IMR-90 (cell line): ENCODE results near the gene THEM4. TPM values are rescaled to one million over a fixed set of nuclear protein-coding genes. Genes with fewer than 3 reads are reported as not detected.

Source experiments
- ATAC-seq: fragments of 200-7000 bp; cut with Tn5 transposase; 2 replicates; pipeline ENCODE4 v1.9.1; 2020; ENCODE audit warnings: low read depth, mild to moderate bottlenecking, moderate library complexity
- BruUV-seq: library from RNA; stranded (reverse); fragments of 400-500 nt; replicated peaks from 2 replicates; lab custom pipeline; 2021; lab: Mats Ljungman, UMichigan
- CTCF ChIA-PET: fragments of 300-600 bp; formaldehyde crosslinking; extraction: SDS; loops from one replicate; lab custom pipeline; 2021; ENCODE audit warnings: antibody characterized with exemption; lab: Yijun Ruan, JAX
- POLR2A ChIA-PET: fragments of 300-600 bp; sonication (Branson Sonifier 250); formaldehyde crosslinking; loops from one replicate; lab custom pipeline; 2022; ENCODE audit warnings: antibody characterized with exemption; ENCODE audit not compliant: unreplicated experiment; lab: Charles Lee
- DNase-seq: peaks from one replicate; pipeline ENCODE4 v3.0.0; 2013
- H2AFZ ChIP-seq: replicated peaks from 2 replicates; pipeline ENCODE3; 2013; ENCODE audit warnings: low read length, mild to moderate bottlenecking; ENCODE audit not compliant: poor library complexity
- H2AK5ac ChIP-seq: 2 replicates; pipeline ENCODE4 v1.6.1; 2013; ENCODE audit warnings: low read depth, low read length, inconsistent platforms
- H2AK9ac ChIP-seq: replicated peaks from 2 replicates; pipeline ENCODE3; 2013; ENCODE audit warnings: mild to moderate bottlenecking, low read depth, low read length, moderate library complexity; ENCODE audit not compliant: poor library complexity
- H2BK120ac ChIP-seq: 2 replicates; pipeline ENCODE4 v1.6.1; 2013; ENCODE audit warnings: low read depth, low read length, inconsistent platforms
- H2BK15ac ChIP-seq: 3 replicates; pipeline ENCODE4 v1.6.1; 2013; ENCODE audit warnings: low read depth, low read length, inconsistent platforms
- H2BK20ac ChIP-seq: 2 replicates; pipeline ENCODE4 v1.6.1; 2013; ENCODE audit warnings: low read depth, mild to moderate bottlenecking, inconsistent platforms, low read length, moderate library complexity
- H2BK5ac ChIP-seq: 2 replicates; pipeline ENCODE4 v1.6.1; 2013; ENCODE audit warnings: mild to moderate bottlenecking, low read depth, low read length, inconsistent platforms; ENCODE audit not compliant: poor library complexity, severe bottlenecking
- H3K14ac ChIP-seq: replicated peaks from 2 replicates; pipeline ENCODE4 v1.6.1; 2013; ENCODE audit warnings: low read depth, low read length, inconsistent platforms
- H3K18ac ChIP-seq: 2 replicates; pipeline ENCODE4 v1.6.1; 2013; ENCODE audit warnings: low read depth, low read length, control low read depth
- H3K23ac ChIP-seq: 2 replicates; pipeline ENCODE4 v1.6.1; 2013; ENCODE audit warnings: low read depth, low read length, inconsistent platforms
- H3K27ac ChIP-seq: 2 replicates; pipeline ENCODE4 v1.5.1; 2013; ENCODE audit warnings: mild to moderate bottlenecking, control low read depth, low read length; ENCODE audit not compliant: insufficient read depth
- H3K27me3 ChIP-seq: 2 replicates; pipeline ENCODE4 v1.6.1; 2013; ENCODE audit warnings: low read length; ENCODE audit not compliant: control insufficient read depth, insufficient read depth
- H3K36me3 ChIP-seq: 2 replicates; pipeline ENCODE4 v1.6.1; 2013; ENCODE audit warnings: low read length, mixed read lengths; ENCODE audit not compliant: control insufficient read depth, insufficient read depth
- H3K4ac ChIP-seq: 2 replicates; pipeline ENCODE4 v1.6.1; 2013; ENCODE audit warnings: low read depth, low read length, inconsistent platforms
- H3K4me1 ChIP-seq: 2 replicates; pipeline ENCODE4 v1.6.1; 2013; ENCODE audit warnings: low read length, mixed read lengths; ENCODE audit not compliant: control insufficient read depth, insufficient read depth
- H3K4me2 ChIP-seq: 2 replicates; pipeline ENCODE4 v1.6.1; 2013; ENCODE audit warnings: low read depth, mild to moderate bottlenecking, control low read depth, low read length, moderate library complexity
- H3K4me3 ChIP-seq: 2 replicates; pipeline ENCODE4 v1.5.1; 2013; ENCODE audit warnings: low read depth, mild to moderate bottlenecking, control low read depth, low read length, moderate library complexity; ENCODE audit not compliant: insufficient read depth
- H3K56ac ChIP-seq: 2 replicates; pipeline ENCODE4 v1.6.1; 2013; ENCODE audit warnings: low read length, inconsistent platforms; ENCODE audit not compliant: insufficient read depth; ENCODE audit errors: extremely low read depth
- H3K79me1 ChIP-seq, 2 experiments: 2 replicates each; pipeline ENCODE4 v1.6.1; 2013; ENCODE audit warnings: low read length in 2 of 2, inconsistent platforms in 1 of 2, low read depth in 1 of 2
- H3K9ac ChIP-seq: 2 replicates; pipeline ENCODE4 v1.6.1; 2013; ENCODE audit warnings: low read depth, low read length, control low read depth
- H3K9me1 ChIP-seq: 2 replicates; pipeline ENCODE4 v1.6.1; 2013; ENCODE audit warnings: low read length, inconsistent platforms; ENCODE audit not compliant: insufficient read depth
- H3K9me3 ChIP-seq: 2 replicates; pipeline ENCODE4 v1.6.1; 2013; ENCODE audit warnings: low read length; ENCODE audit not compliant: control insufficient read depth, insufficient read depth
- H4K20me1 ChIP-seq: 2 replicates; pipeline ENCODE4 v1.6.1; 2013; ENCODE audit warnings: low read length, inconsistent platforms; ENCODE audit not compliant: insufficient read depth
- H4K5ac ChIP-seq: 2 replicates; pipeline ENCODE4 v1.6.1; 2013; ENCODE audit warnings: mild to moderate bottlenecking, low read depth, low read length, control low read depth
- H4K8ac ChIP-seq, 2 experiments: 2 replicates each; pipeline ENCODE4 v1.6.1; 2013; ENCODE audit warnings: low read depth in 2 of 2, low read length in 2 of 2, control low read depth in 1 of 2, inconsistent platforms in 1 of 2
- H4K91ac ChIP-seq: 2 replicates; pipeline ENCODE4 v1.6.1; 2013; ENCODE audit warnings: low read depth, low read length, inconsistent platforms; ENCODE audit not compliant: insufficient read depth
- BHLHE40 ChIP-seq: fragments of 150-350 bp; IDR thresholded peaks from 2 replicates; pipeline ENCODE4 v1.6.1; 2016; ENCODE audit warnings: mild to moderate bottlenecking, low read depth, low read length
- CEBPB ChIP-seq: IDR thresholded peaks from 2 replicates; pipeline ENCODE4 v1.6.1; 2012; ENCODE audit warnings: low read depth, low read length, improper control_type of control experiment
- FOS ChIP-seq: fragments of 150-350 bp; IDR thresholded peaks from 2 replicates; pipeline ENCODE4 v1.6.1; 2016; ENCODE audit warnings: low read depth, low read length
- MXI1 ChIP-seq: IDR thresholded peaks from 2 replicates; pipeline ENCODE4 v1.6.1; 2012; ENCODE audit warnings: low read depth, mild to moderate bottlenecking, low read length, moderate library complexity, borderline replicate concordance
- NFE2L2 ChIP-seq: fragments of 150-350 bp; IDR thresholded peaks from 2 replicates; pipeline ENCODE4 v1.6.1; 2016; ENCODE audit warnings: low read depth, mild to moderate bottlenecking, low read length
- POLR2A ChIP-seq: IDR thresholded peaks from 2 replicates; pipeline ENCODE4 v1.6.1; 2012; ENCODE audit warnings: mild to moderate bottlenecking, low read depth, low read length
- RAD21 ChIP-seq: IDR thresholded peaks from 2 replicates; pipeline ENCODE4 v1.6.1; 2012; ENCODE audit warnings: low read length, improper control_type of control experiment
- RFX5 ChIP-seq: IDR thresholded peaks from 2 replicates; pipeline ENCODE4 v1.8.0; 2012; ENCODE audit warnings: low read depth, mild to moderate bottlenecking, low read length, moderate library complexity
- SMC3 ChIP-seq: fragments of 150-350 bp; IDR thresholded peaks from 2 replicates; pipeline ENCODE4 v1.6.1; 2016; ENCODE audit warnings: low read depth, mild to moderate bottlenecking, antibody characterized with exemption, low read length, moderate library complexity
- USF2 ChIP-seq: fragments of 150-350 bp; IDR thresholded peaks from 2 replicates; pipeline ENCODE4 v1.6.1; 2017; ENCODE audit warnings: mild to moderate bottlenecking, antibody characterized with exemption, low read length, low read depth
- WGBS, 2 experiments: methylation state at CpG; one replicate each; pipeline versions ENCODE4 v1.1.5 to v1.1.7; 2013; ENCODE audit warnings: missing lambda C conversion rate in 2 of 2; ENCODE audit not compliant: insufficient read length in 1 of 2; ENCODE audit errors: extremely low coverage in 2 of 2; 5-methylcytosine and 5-hydroxymethylcytosine counted together
- dilution Hi-C: fragments of 300-500 bp; cut with HindIII; formaldehyde crosslinking; loops from one replicate; pipeline ENCODE4 v1.14.3; 2018; ENCODE audit warnings: low sequenced_read_pairs; ENCODE audit not compliant: unreplicated experiment
- in situ Hi-C: fragments of 300-500 bp; cut with MboI; formaldehyde crosslinking; loops from 3 replicates; pipeline ENCODE4 v1.14.3; 2019; ENCODE audit warnings: low sequenced_read_pairs, inconsistent platforms, mixed read lengths
- intact Hi-C: fragments of 100-400 bp; cut with micrococcal nuclease; formaldehyde crosslinking; loops from 2 replicates; pipeline ENCODE4 v1.10.0; 2022
- polyA plus RNA-seq, 3 experiments: library from polyadenylated mRNA; depleted of rRNA; stranded (reverse); fragments of >200 nt; gene quantifications; 2 replicates each; pipeline ENCODE4 v1.2.3, GENCODE V29; 2012; ENCODE audit warnings: low replicate concordance in 1 of 3
- total RNA-seq: library from RNA; depleted of rRNA; stranded (reverse); fragments of >200 nt; gene quantifications from 2 replicates; pipeline ENCODE4 v1.2.3, GENCODE V29; 2012

The THEM4 gene
- total and polyA plus RNA-seq, 2 of the 4 experiments (the other 2 are of a cell fraction): 7.3 to 15.7 TPM

GRCh38 chr1:151834239-151834638 is 75.1 kb downstream of the THEM4 start:
- no peak overlapping the region for H2BK5ac ChIP-seq
- no peak overlapping the region for H3K56ac ChIP-seq
- POLR2A ChIA-PET: no interaction called here
- H3K9ac ChIP-seq: no peak overlapping the region
- intact Hi-C loops (loop anchor here (10.0 kb wide), 1 partner anchor 289 kb away; the partner anchor contains the start of gene TUFT1), dilution Hi-C loops (no loop called here), in situ Hi-C loops (no loop called here)
- no peak overlapping the region for H3K4me3 ChIP-seq
- DNase-seq (no peak), ATAC-seq (no peak)
- H2AK9ac ChIP-seq: no peak overlapping the region
- H3K27me3 ChIP-seq: peaks cover 58% of the 10 kb centered on the region
- H4K91ac ChIP-seq: no peak overlapping the region
- TF ChIP-seq CEBPB (no peak), MXI1 (no peak), NFE2L2 (no peak), SMC3 (no peak), POLR2A (no peak), BHLHE40 (no peak), USF2 (no peak), FOS (no peak), RAD21 (no peak), RFX5 (no peak)
- no peak overlapping the region for H3K4ac ChIP-seq
- H3K4me2 ChIP-seq: no peak overlapping the region
- CTCF ChIA-PET: no interaction called here
- no peak overlapping the region for H4K8ac ChIP-seq
- no peak overlapping the region for H2BK20ac ChIP-seq
- H2AFZ ChIP-seq: peak overlapping the region; percentile 19
- no peak overlapping the region for H2BK15ac ChIP-seq
- WGBS, 2 experiments: no CpG with 5 or more reads among the region's 3 CpGs
- H4K20me1 ChIP-seq: no peaks in the 10 kb centered on the region
- no peak overlapping the region for H3K18ac ChIP-seq
- H4K5ac ChIP-seq: no peak overlapping the region
- H3K23ac ChIP-seq: no peak overlapping the region
- no peaks in the 10 kb centered on the region for H3K79me1 ChIP-seq
- no peaks in the 10 kb centered on the region for H3K36me3 ChIP-seq
- BruUV-seq: no TSS peak
- no peak overlapping the region for H3K27ac ChIP-seq
- no peaks in the 10 kb centered on the region; the same call in 1 of the 2 replicates for H3K4me1 ChIP-seq
- no peaks in the 10 kb centered on the region for H3K9me1 ChIP-seq
- H3K14ac ChIP-seq: no peak overlapping the region
- no peak overlapping the region for H2BK120ac ChIP-seq
- H2AK5ac ChIP-seq: no peak overlapping the region
- H3K9me3 ChIP-seq: no peaks in the 10 kb centered on the region
